GM21515 (cell line): ENCODE measurements around the gene BCAS1.

Source experiments
- ATAC-seq: cut with Tn5 transposase; IDR thresholded peaks from one replicate; pipeline ENCODE4 v1.9.1; 2021; ENCODE audit not compliant: unreplicated experiment

The BCAS1 gene

GRCh38 chr20:53966774-53967398 is 103.5 kb downstream of the BCAS1 start:
- no peak for ATAC-seq

- ATAC-seq = no peak
Observed at GRCh38 chr20:53964501-53965253, 105.7 kb downstream of the BCAS1 start.

GRCh38 chr20:53964067-53964466 is 106.3 kb downstream of the BCAS1 start:
- no peak for ATAC-seq

GRCh38 chr20:53963635-53964034 is 106.8 kb downstream of the BCAS1 start:
- no peak for ATAC-seq

- no peak for ATAC-seq
Observed at GRCh38 chr20:53962388-53962787, 108.0 kb downstream of the BCAS1 start.

GRCh38 chr20:53961527-53961926 is 108.9 kb downstream of the BCAS1 start:
- ATAC-seq = no peak

- no peak for ATAC-seq
Observed at GRCh38 chr20:53960579-53961272, 109.7 kb downstream of the BCAS1 start.

GRCh38 chr20:53959911-53960578 is 110.3 kb downstream of the BCAS1 start:
- no peak for ATAC-seq

- no peak for ATAC-seq
Observed at GRCh38 chr20:53958260-53958659, 112.1 kb downstream of the BCAS1 start.

GRCh38 chr20:53957451-53958172 is 112.8 kb downstream of the BCAS1 start:
- ATAC-seq = no peak

- ATAC-seq = no peak
Observed at GRCh38 chr20:53956013-53956715, 114.2 kb downstream of the BCAS1 start.

- ATAC-seq = no peak
Observed at GRCh38 chr20:53954723-53955658, 115.4 kb downstream of the BCAS1 start.

- no peak for ATAC-seq
Observed at GRCh38 chr20:53952528-53953096, 117.8 kb downstream of the BCAS1 start.

- ATAC-seq = no peak
Observed at GRCh38 chr20:53950578-53950977, 119.8 kb downstream of the BCAS1 start.

GRCh38 chr20:53950031-53950430 is 120.4 kb downstream of the BCAS1 start:
- no peak for ATAC-seq

GRCh38 chr20:53949319-53949839 is 121.0 kb downstream of the BCAS1 start:
- ATAC-seq = peak; percentile 88

GRCh38 chr20:53948383-53949318 is 121.7 kb downstream of the BCAS1 start:
- ATAC-seq = peak; percentile 32
